Measurements from ENCODE around the gene FCER1A.

- no peak for TF ChIP-seq POLR2AphosphoS5 (IDR thresholded peaks at IDR 0.05; ENCODE audit: borderline replicate concordance, low read depth, low read length)
- TF ChIP-seq EZH2 (IDR thresholded peaks at IDR 0.05): no peak
- no peak for TF ChIP-seq FOXP2 (optimal IDR thresholded peaks at IDR 0.05; ENCODE audit: control extremely low read depth, extremely low read length, insufficient read depth)
Observed at GRCh38 chr1:159341736-159342135, 39.6 kb downstream of the FCER1A start.
